PC-3 (cell line): ENCODE data around the gene GOLT1A.

ENCODE experiments used
- EZH2phosphoT487 ChIP-seq: fragments of 300-600 bp; sonication (generic); IDR thresholded peaks from 2 replicates; pipeline ENCODE4 v1.6.1; 2018; ENCODE audit warnings: mild to moderate bottlenecking, antibody characterized with exemption, low read length, borderline replicate concordance
- TF ChIP-seq, protein P1 (sequence below): fragments of 300-600 bp; sonication (generic); conservative IDR thresholded peaks from 2 replicates; pipeline ENCODE4 v1.5.1; 2017; ENCODE audit warnings: antibody characterized with exemption, low read depth, mild to moderate bottlenecking, low read length

GRCh38 chr1:204211046-204211445, 2.7 kb downstream of the GOLT1A start:
- TF ChIP-seq, protein P1, sequence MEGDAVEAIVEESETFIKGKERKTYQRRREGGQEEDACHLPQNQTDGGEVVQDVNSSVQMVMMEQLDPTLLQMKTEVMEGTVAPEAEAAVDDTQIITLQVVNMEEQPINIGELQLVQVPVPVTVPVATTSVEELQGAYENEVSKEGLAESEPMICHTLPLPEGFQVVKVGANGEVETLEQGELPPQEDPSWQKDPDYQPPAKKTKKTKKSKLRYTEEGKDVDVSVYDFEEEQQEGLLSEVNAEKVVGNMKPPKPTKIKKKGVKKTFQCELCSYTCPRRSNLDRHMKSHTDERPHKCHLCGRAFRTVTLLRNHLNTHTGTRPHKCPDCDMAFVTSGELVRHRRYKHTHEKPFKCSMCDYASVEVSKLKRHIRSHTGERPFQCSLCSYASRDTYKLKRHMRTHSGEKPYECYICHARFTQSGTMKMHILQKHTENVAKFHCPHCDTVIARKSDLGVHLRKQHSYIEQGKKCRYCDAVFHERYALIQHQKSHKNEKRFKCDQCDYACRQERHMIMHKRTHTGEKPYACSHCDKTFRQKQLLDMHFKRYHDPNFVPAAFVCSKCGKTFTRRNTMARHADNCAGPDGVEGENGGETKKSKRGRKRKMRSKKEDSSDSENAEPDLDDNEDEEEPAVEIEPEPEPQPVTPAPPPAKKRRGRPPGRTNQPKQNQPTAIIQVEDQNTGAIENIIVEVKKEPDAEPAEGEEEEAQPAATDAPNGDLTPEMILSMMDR: no peak
- no peak for TF ChIP-seq EZH2phosphoT487
